ENCODE measurements around the gene UQCC3.

The UQCC3 gene, protein sequence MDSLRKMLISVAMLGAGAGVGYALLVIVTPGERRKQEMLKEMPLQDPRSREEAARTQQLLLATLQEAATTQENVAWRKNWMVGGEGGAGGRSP

DNA sequence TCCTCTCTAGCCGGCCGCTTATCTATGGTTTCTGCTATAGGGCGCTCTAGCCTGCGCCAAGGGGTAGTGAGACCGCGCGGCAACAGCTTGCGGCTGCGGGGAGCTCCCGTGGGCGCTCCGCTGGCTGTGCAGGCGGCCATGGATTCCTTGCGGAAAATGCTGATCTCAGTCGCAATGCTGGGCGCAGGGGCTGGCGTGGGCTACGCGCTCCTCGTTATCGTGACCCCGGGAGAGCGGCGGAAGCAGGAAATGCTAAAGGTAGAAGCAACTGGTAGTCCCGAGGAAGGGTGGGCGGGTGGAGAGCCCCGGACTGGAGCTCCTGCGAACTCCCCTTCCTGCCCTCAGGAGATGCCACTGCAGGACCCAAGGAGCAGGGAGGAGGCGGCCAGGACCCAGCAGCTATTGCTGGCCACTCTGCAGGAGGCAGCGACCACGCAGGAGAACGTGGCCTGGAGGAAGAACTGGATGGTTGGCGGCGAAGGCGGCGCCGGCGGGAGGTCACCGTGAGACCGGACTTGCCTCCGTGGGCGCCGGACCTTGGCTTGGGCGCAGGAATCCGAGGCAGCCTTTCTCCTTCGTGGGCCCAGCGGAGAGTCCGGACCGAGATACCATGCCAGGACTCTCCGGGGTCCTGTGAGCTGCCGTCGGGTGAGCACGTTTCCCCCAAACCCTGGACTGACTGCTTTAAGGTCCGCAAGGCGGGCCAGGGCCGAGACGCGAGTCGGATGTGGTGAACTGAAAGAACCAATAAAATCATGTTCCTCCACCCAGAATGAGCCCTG lies at the start of gene UQCC3, which contains the start of gene LBHD1:
Gene UQCC3, plus strand, starts transcription at position 66 of the 782 bp plus-strand sequence. Its CDS starts 73 bp downstream, at position 139.
Gene LBHD1, minus strand, starts transcription at position 660 of the 782 bp plus-strand sequence. CDS start 2,236 bp downstream, outside the sequence.
- DNase-seq (ENCODE audit: low spot score), result peak; percentile 78
- Histone ChIP-seq H3K36me3 (ENCODE audit: low read depth) (peaks cover 46% of the 10 kb centered on the region), H3K4me3 (ENCODE audit: severe bottlenecking) (peak within 1 kb of the TSS; percentile 71), H3K4me1 (ENCODE audit: insufficient read depth, poor library complexity, severe bottlenecking) (peaks cover 9% of the 10 kb centered on the region), H3K27ac (ENCODE audit: poor library complexity, severe bottlenecking) (peak within 1 kb of the TSS; percentile 86), H3K27me3 (ENCODE audit: insufficient read depth, poor library complexity, severe bottlenecking) (no peaks in the 10 kb centered on the region), H3K9me3 (ENCODE audit: severe bottlenecking) (no peaks in the 10 kb centered on the region)
- TF ChIP-seq, protein P1, sequence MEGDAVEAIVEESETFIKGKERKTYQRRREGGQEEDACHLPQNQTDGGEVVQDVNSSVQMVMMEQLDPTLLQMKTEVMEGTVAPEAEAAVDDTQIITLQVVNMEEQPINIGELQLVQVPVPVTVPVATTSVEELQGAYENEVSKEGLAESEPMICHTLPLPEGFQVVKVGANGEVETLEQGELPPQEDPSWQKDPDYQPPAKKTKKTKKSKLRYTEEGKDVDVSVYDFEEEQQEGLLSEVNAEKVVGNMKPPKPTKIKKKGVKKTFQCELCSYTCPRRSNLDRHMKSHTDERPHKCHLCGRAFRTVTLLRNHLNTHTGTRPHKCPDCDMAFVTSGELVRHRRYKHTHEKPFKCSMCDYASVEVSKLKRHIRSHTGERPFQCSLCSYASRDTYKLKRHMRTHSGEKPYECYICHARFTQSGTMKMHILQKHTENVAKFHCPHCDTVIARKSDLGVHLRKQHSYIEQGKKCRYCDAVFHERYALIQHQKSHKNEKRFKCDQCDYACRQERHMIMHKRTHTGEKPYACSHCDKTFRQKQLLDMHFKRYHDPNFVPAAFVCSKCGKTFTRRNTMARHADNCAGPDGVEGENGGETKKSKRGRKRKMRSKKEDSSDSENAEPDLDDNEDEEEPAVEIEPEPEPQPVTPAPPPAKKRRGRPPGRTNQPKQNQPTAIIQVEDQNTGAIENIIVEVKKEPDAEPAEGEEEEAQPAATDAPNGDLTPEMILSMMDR (IDR thresholded peaks at IDR 0.05; ENCODE audit: poor library complexity, severe bottlenecking), result no peak
- ATAC-seq (ENCODE audit: low read depth), result peak; percentile 81

DNA sequence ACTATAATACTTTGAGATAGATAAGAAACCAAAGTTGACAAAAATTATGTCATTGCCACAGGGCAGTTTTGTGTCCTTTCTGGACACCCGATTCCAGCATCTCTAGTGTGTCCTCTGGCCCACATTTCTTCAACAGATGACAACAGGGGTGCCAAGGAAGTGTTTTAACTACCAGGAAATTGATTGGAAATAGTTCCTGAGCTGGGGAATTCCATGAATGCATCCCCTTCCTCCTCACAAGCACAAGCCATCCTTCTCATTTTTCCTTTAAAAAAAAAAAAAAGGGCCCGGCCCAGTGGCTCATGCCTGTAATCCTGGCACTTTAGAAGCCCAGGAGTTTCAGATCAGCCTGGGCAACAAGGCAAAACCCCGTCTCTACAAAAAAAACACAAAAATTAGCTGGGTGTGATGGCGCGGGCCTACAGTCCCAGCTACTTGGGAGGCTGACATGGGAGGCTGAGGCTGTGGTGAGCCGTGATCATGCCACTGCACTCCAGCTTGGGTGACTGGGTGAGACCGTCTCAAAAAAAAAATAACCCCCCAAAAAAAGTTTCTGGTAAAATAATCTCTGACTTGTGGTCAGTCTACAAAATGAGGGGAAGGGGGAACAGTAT lies 48.9 kb upstream of the UQCC3 start:
- DNase-seq (ENCODE audit: low spot score), result no peak
- Histone ChIP-seq H3K4me3 (ENCODE audit: severe bottlenecking) (no peak overlapping the region), H3K36me3 (ENCODE audit: low read depth) (peaks cover 26% of the 10 kb centered on the region), H3K9me3 (ENCODE audit: severe bottlenecking) (no peaks in the 10 kb centered on the region), H3K27me3 (ENCODE audit: insufficient read depth, poor library complexity, severe bottlenecking) (no peaks in the 10 kb centered on the region), H3K27ac (ENCODE audit: poor library complexity, severe bottlenecking) (peak overlapping the region; percentile 84), H3K4me1 (ENCODE audit: insufficient read depth, poor library complexity, severe bottlenecking) (peaks cover 16% of the 10 kb centered on the region)
- ATAC-seq (ENCODE audit: low read depth), result no peak
- TF ChIP-seq, protein P1 (IDR thresholded peaks at IDR 0.05; ENCODE audit: poor library complexity, severe bottlenecking), result no peak

DNA sequence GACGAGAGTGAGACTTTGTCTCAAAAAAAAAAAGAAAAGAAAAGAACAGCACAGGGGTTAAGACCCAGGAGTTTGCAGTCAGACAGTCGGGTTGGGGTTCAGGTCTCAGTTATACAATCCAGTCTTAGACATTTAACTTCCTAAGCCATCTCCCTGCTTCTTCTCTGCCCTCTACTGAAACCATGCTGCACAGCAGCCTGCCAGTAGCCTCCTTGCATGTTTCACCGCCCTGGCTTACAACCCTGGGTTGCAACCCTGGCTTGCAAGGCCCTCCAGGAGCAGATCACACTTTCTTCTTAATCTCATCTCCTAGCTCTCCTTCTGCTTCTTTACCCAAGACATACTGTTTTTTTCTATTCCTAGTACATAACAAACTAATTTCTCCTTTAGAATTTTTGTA lies 43.8 kb upstream of the UQCC3 start:
- DNase-seq (ENCODE audit: low spot score) (no peak), ATAC-seq (ENCODE audit: low read depth) (peak; percentile 48; the same call in 2 of the 3 replicates)
- Histone ChIP-seq H3K27ac (ENCODE audit: poor library complexity, severe bottlenecking) (no peak overlapping the region), H3K27me3 (ENCODE audit: insufficient read depth, poor library complexity, severe bottlenecking) (no peaks in the 10 kb centered on the region), H3K4me3 (ENCODE audit: severe bottlenecking) (no peak overlapping the region), H3K4me1 (ENCODE audit: insufficient read depth, poor library complexity, severe bottlenecking) (no peaks in the 10 kb centered on the region), H3K9me3 (ENCODE audit: severe bottlenecking) (no peaks in the 10 kb centered on the region), H3K36me3 (ENCODE audit: low read depth) (peaks cover 72% of the 10 kb centered on the region)
- TF ChIP-seq, protein P1 (IDR thresholded peaks at IDR 0.05; ENCODE audit: poor library complexity, severe bottlenecking), result peak; percentile 16

DNA sequence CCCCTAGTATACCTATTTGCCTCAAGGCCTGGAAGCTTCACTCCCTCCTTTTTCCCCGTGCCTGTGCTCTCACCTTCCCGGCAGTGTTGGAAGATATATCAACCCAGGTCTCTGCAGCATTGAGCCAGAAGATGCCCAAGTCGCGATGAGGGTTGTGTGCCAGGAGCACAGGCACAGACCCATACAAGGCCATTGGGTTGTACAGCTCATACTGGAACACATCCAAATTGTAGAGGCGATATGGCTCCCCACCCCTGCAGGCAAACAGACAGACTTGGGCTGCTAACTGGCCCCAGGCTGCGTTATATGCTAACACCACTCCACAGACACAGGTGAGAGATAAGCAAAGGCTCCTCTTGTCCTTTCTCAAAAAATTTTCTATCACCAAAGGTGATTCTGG lies 39.0 kb upstream of the UQCC3 start:
- no peak overlapping the region for H3K4me3 ChIP-seq (ENCODE audit: severe bottlenecking)
- ATAC-seq (ENCODE audit: low read depth) (no peak), DNase-seq (ENCODE audit: low spot score) (no peak)
- H3K27ac ChIP-seq (ENCODE audit: poor library complexity, severe bottlenecking), result no peak overlapping the region
- TF ChIP-seq, protein P1 (IDR thresholded peaks at IDR 0.05; ENCODE audit: poor library complexity, severe bottlenecking), result no peak
- H3K9me3 ChIP-seq (ENCODE audit: severe bottlenecking), result no peaks in the 10 kb centered on the region
- peaks cover 100% of the 10 kb centered on the region for H3K36me3 ChIP-seq (ENCODE audit: low read depth)
- H3K4me1 ChIP-seq (ENCODE audit: insufficient read depth, poor library complexity, severe bottlenecking), result no peaks in the 10 kb centered on the region
- no peaks in the 10 kb centered on the region for H3K27me3 ChIP-seq (ENCODE audit: insufficient read depth, poor library complexity, severe bottlenecking)

Measured in RWPE2 (cell line).